Hematopoietic multipotent progenitor cell (in vitro differentiated cells): ENCODE results near the gene AURKAIP1. TPM values are rescaled to one million over a fixed set of nuclear protein-coding genes. Genes with fewer than 3 reads are reported as not detected.

Experiments
- DNase-seq, 3 donors: peaks; one replicate each; pipeline ENCODE4 v3.0.0-alpha.2; 2011 to 2015; ENCODE audit warnings: low read depth in 2 of 3, low spot score in 2 of 3
- total RNA-seq: library from RNA; depleted of rRNA; stranded (reverse); fragments of >200 nt; gene quantifications from one replicate; pipeline ENCODE4 v1.2.3, GENCODE V29; 2012

The AURKAIP1 gene
- total RNA-seq, 1 donor, result 30.2 TPM

GRCh38 chr1:1361982-1362423 lies 13.0 kb downstream of the AURKAIP1 start:
- DNase-seq, result no peak

DNA sequence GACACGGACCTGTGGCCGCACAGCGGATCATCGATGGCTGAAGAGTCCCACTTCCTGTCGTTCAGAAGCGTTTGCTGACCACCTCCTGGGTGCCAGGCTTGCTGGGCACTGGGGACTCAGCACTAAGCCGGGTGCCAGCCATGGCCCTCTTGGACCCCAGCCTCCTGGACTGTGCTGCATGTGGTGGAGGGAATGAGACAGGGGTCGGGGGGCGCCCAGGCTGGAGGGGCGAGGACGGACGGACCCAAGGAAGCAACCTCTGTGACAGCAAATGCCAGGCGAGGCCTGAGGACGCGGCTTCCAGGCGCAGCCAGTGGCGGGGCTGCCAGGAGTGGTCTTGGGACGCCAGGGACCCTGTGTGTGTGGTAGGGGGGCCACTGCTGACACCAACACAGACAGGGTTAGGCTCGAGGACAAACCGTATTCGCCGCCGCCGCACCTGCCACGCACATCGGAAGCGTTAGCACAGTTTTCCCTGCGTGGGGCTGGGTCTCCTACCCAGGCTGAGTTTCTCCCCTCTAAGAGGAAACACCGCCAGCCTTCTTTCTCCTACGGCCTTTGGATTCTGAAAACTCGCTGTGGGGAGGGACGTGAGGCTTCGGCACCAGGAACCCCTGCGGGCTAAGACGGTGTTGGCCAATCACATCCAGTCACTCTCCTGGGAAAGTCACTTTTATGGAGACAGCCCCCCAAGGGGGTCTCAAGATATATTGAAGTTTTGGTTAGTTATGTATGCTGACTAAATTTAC lies 13.6 kb downstream of the AURKAIP1 start:
- no peak for DNase-seq

DNA sequence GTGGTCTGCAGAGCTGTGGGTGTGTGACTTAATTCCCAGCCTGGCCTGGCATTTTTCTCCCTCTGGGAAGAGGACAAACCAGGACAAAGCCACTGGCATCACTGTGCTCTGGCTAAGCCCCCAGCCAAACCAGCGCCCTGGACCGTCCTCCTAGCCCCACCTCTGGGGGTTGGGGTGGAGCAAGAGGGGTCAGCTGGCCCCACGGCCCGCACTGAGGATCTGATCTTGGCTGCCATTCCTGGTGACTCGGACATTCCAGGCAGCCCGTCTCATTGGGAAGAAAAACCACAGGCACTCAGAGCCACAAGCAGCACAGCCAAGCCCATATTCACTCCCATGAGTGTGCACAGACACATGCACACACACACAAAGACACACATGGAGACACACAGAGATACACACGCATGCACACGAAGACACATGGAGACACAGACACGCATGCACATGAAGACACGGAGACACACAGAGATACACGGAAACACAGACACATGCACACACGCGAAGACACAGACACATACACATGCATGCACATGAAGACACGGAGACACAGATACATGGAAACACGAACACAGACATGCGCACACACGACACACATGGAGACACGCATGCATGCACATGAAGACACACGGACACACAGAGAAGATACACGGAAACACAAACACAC lies 14.4 kb downstream of the AURKAIP1 start:
- DNase-seq, result no peak

- DNase-seq, result no peak
These were observed 15.1 kb downstream of the AURKAIP1 start for GRCh38 chr1:1359664-1360468.

DNA sequence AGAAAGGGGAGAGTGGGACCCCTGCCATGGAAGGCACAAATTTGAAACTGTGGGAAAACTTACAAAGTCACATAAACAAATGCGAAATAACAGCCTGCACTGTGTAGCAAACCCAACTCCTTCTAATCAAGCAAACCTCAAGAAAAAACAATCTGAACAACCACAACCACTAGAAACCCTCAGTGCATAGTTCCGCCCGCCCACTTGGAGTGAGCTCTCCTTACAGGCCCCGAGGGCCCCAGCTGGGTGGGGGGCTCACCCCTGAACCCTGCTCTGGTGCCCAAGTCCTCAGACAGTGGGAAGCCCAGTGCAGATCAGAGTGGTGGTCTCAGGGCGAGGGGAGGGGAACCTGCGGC lies 15.7 kb downstream of the AURKAIP1 start:
- no peak for DNase-seq

DNA sequence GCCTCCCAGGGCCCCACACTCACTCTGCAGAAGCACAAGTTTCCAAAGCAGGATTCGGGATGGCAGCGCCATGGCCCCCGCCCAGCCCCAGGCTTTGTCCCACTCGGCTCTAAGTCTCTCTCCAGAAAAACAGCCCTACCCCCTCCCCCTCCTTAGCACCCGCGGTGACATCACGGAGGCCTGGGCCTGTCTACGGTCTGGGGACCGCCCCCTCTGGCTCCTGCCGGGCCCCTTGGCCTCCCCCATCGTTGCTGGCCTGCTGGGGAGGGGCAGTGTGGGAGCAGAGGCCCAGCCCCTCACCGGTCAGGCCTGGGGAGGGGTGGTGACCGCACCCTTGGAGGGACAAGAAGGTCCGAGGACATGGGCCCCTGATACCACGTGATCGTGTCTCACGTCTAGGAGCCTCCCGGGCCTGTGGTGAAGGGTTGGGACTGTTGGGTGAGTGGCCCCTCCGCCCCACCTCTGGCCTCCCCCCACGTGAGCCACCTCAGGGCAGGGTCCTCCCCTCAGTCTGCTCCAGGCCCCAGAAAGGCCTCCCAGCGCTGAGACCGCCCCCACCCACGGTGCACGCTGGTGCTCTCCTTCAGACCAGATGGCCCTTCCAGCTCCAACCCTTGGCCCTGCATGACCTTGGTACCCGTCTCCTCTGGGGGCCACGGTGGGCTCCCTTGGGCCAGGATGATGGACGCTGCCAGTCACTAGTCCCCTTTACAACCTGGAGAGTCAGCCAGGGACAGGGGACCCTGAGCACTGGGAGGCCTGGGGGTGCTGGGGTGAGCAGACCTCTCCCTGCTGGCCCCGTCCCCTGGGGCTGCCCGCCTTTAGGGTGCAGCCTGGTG lies 16.4 kb downstream of the AURKAIP1 start, which contains the start of gene MXRA8:
Gene MXRA8 (minus strand): TSS at position 123 of the 839 bp plus-strand sequence. CDS start 51 bp downstream, at position 72.
- peak in 1 of 3 donors; percentile 28 for DNase-seq

- DNase-seq, result no peak
These were observed 17.1 kb downstream of the AURKAIP1 start for GRCh38 chr1:1357871-1358432.

GRCh38 chr1:1356796-1357401 lies 18.1 kb downstream of the AURKAIP1 start:
- DNase-seq, result no peak

GRCh38 chr1:1356166-1356795 lies 18.7 kb downstream of the AURKAIP1 start:
- no peak for DNase-seq

- no peak for DNase-seq
These were observed 19.6 kb downstream of the AURKAIP1 start for GRCh38 chr1:1355416-1355815.

GRCh38 chr1:1354271-1355247 lies 20.4 kb downstream of the AURKAIP1 start:
- DNase-seq, result no peak

- no peak for DNase-seq
These were observed 21.4 kb downstream of the AURKAIP1 start for GRCh38 chr1:1353389-1354151.

DNA sequence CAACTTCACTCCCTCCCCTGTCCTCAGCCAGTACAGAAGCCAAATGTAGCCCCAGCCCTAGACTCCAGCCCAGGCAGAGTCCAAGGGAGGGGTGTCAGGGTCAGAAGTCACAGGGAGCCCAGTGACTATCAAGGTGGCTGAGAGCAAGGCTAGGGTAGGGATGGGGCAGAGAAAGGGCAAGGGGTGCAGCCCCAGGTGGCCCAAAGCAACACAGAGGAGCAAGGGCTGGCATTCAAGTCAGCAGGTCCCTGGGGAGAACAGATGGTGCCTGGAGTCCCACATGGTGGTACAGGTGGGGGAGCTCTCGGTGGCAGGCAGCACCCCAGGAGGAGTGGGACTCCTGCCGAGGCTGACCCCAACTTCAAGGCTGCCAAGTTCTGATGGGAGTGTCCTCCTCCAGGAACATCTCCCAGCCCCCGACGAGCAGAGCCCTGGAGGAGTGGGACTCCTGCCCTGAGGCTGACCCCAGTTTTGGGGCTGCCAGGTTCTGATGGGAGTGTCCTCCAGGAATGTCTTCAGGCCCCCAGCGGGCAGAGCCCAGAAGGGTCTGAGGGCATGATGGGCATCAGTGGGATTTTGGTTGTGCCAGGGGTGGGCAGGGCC lies 22.1 kb downstream of the AURKAIP1 start:
- no peak for DNase-seq

- DNase-seq, result no peak
These were observed 23.2 kb downstream of the AURKAIP1 start for GRCh38 chr1:1351511-1352427.

DNA sequence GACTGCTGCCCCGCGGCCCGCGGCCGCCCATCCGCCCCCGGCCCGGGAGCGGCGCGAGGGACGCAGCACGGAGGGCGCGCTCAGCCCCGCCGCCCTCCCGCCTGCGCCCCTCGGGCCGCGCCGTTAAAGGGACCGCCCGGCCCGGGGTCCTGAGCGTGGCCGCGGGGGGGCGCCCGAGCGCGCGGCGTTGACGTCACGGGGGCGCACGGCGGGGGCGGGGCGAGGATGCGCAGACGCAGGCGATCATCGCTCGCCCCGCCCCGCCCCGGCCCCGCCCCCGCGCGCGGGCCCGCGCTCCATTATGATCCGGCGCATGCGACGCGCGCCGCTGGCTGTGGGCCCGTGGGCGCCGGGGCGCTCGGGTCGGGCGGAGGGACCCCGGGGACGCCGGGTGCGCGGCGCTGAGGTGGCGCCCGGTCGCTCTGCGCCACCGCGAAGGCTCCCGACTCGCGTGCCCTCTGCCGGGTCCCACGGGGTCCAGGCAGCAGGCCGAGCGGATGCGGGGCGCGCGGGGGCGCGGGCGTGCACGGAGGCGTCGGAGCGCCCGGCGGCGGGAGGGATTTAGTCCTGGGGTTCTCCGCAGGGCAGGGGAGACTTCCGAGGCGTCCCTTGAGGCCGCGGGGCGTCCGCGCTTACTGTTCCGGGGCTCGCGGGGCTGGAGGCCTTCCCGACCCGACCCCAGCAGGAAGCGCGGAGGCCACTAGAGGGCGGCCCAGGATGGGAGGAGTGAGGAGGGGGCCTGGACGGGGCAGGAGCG lies 25.6 kb downstream of the AURKAIP1 start, which contains the start of gene DVL1:
Gene DVL1 (minus strand): TSS at position 163 of the 757 bp plus-strand sequence. CDS start 353 bp downstream, outside the sequence.
- DNase-seq, result peak; percentile 65 to 82 (median 75)
